Measurements from ENCODE around the gene SERPINB10. TPM values are rescaled to one million over a fixed set of nuclear protein-coding genes. Genes with fewer than 3 reads are reported as not detected.

Gene SERPINB10
- total RNA-seq, 1 experiment from 2014 or later = not detected

DNA sequence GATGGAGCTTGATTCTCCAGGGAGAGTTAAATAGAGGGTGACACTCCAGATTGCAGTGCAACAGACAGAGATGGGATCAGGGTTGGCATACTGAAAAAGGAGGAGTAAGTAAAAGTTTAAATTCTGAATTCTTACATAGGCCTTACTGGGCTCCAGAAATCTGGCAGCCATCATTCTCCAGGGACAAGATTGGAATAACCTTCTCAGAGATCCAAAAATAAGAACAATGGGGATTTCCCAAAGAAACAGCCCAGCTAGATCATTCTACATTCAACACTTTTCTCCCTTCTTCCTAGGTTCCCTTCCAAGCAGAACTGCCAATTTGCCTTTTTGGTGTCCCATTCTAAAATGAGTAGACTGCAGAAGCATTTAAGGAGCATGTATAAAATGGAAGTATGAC lies 35.2 kb upstream of the SERPINB10 start:
- CTCF ChIA-PET = no interaction called here

DNA sequence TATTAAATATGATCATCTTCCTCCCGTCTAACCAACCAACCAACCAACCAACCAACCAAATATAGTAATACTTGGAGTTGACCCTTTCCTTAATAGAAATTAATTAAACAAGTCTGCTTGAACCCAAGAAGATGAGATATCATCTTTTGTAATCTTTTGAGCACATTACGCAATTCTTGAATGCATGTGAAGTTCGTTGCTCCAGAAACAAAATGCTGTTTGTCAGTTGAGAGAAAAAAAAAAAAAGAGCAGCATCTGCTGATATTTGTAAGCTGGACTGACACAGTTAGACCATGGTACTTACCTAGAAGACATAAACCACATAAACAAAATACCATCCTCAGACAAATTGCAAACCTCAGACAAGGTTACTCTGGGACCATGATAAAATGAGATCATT lies 29.4 kb upstream of the SERPINB10 start:
- BruUV-seq (replicated peaks) = no TSS peak
- H3K4me2 ChIP-seq = no peak overlapping the region
- H3K9me2 ChIP-seq (ENCODE audit: insufficient read depth) = no peaks in the 10 kb centered on the region
- H3K36me3 ChIP-seq (ENCODE audit: low read depth) = no peaks in the 10 kb centered on the region
- no peak overlapping the region for H3K27ac ChIP-seq
- ChIA-PET CTCF (no interaction called here), POLR2A (ENCODE audit: unreplicated experiment) (no interaction called here)
- intact Hi-C loops (cut with micrococcal nuclease; ENCODE audit: unreplicated experiment) = no loop called here
- H3K4me3 ChIP-seq = no peak overlapping the region
- H3K9me3 ChIP-seq (ENCODE audit: insufficient read depth, low read depth) = no peaks in the 10 kb centered on the region
- H3K4me1 ChIP-seq (replicated peaks; ENCODE audit: insufficient read depth) = peaks cover 11% of the 10 kb centered on the region; the same call in 1 of the 2 replicates
- no peaks in the 10 kb centered on the region for H3K27me3 ChIP-seq (ENCODE audit: insufficient read depth, low read depth)
- no peaks in the 10 kb centered on the region for H3K79me2 ChIP-seq (ENCODE audit: low read depth)
- H2AFZ ChIP-seq = no peak overlapping the region
- TF ChIP-seq, protein P1, sequence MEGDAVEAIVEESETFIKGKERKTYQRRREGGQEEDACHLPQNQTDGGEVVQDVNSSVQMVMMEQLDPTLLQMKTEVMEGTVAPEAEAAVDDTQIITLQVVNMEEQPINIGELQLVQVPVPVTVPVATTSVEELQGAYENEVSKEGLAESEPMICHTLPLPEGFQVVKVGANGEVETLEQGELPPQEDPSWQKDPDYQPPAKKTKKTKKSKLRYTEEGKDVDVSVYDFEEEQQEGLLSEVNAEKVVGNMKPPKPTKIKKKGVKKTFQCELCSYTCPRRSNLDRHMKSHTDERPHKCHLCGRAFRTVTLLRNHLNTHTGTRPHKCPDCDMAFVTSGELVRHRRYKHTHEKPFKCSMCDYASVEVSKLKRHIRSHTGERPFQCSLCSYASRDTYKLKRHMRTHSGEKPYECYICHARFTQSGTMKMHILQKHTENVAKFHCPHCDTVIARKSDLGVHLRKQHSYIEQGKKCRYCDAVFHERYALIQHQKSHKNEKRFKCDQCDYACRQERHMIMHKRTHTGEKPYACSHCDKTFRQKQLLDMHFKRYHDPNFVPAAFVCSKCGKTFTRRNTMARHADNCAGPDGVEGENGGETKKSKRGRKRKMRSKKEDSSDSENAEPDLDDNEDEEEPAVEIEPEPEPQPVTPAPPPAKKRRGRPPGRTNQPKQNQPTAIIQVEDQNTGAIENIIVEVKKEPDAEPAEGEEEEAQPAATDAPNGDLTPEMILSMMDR (conservative IDR thresholded peaks at IDR 0.05) = no peak
- no peak for TF ChIP-seq EZH2 (IDR thresholded peaks at IDR 0.05; ENCODE audit: low read depth)
- H3F3A ChIP-seq (ENCODE audit: insufficient read depth, low read depth) = no peaks in the 10 kb centered on the region
- DNase-seq = no peak
- H4K20me1 ChIP-seq (ENCODE audit: insufficient read depth) = no peaks in the 10 kb centered on the region

More for the DNA sequence above, 35.2 kb upstream of the SERPINB10 start:
- H3K36me3 ChIP-seq (ENCODE audit: low read depth) = no peaks in the 10 kb centered on the region
- no peaks in the 10 kb centered on the region for H4K20me1 ChIP-seq (ENCODE audit: insufficient read depth)
- H3K9me2 ChIP-seq (ENCODE audit: insufficient read depth) = no peaks in the 10 kb centered on the region
- H3K4me2 ChIP-seq = no peak overlapping the region
- H2AFZ ChIP-seq = no peak overlapping the region
- TF ChIP-seq EZH2 (IDR thresholded peaks at IDR 0.05; ENCODE audit: low read depth) = no peak
- TF ChIP-seq, protein P1 (conservative IDR thresholded peaks at IDR 0.05) = no peak
- no peak overlapping the region for H3K27ac ChIP-seq
- no peak overlapping the region for H3K4me3 ChIP-seq
- BruUV-seq (replicated peaks) = no TSS peak
- DNase-seq = no peak
- no peaks in the 10 kb centered on the region for H3K79me2 ChIP-seq (ENCODE audit: low read depth)
- H3K9me3 ChIP-seq (ENCODE audit: insufficient read depth, low read depth) = no peaks in the 10 kb centered on the region
- H3F3A ChIP-seq (ENCODE audit: insufficient read depth, low read depth) = no peaks in the 10 kb centered on the region
- no peaks in the 10 kb centered on the region for H3K4me1 ChIP-seq (replicated peaks; ENCODE audit: insufficient read depth)
- intact Hi-C loops (cut with micrococcal nuclease; ENCODE audit: unreplicated experiment) = no loop called here
- POLR2A ChIA-PET (ENCODE audit: unreplicated experiment) = no interaction called here
- H3K27me3 ChIP-seq (ENCODE audit: insufficient read depth, low read depth) = no peaks in the 10 kb centered on the region

DNA sequence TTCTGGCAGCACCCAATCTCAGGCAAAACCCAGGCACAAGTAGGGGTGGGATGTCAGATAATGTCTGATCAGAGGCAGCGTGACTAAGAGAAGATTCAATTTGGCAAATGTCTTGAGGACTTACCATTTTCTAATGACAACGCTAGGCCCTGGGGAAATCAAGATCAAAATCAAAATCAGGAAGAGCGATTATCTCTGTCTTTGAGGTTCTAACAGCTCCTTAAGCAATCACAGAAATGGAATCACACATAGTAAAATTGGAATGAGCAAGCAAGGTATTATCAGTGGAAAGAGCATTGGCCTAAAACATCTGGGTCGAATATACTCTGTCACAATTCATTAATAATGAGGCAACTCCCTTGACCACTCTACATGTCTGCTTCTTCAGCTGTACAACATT lies 28.8 kb upstream of the SERPINB10 start:
- Histone ChIP-seq H3K4me3 (no peak overlapping the region), H3K9me2 (ENCODE audit: insufficient read depth) (no peaks in the 10 kb centered on the region), H3K27me3 (ENCODE audit: insufficient read depth, low read depth) (no peaks in the 10 kb centered on the region), H3K36me3 (ENCODE audit: low read depth) (no peaks in the 10 kb centered on the region), H3F3A (ENCODE audit: insufficient read depth, low read depth) (no peaks in the 10 kb centered on the region), H3K27ac (no peak overlapping the region), H3K9me3 (ENCODE audit: insufficient read depth, low read depth) (no peaks in the 10 kb centered on the region), H3K4me1 (replicated peaks; ENCODE audit: insufficient read depth) (peaks cover 14% of the 10 kb centered on the region; the same call in 1 of the 2 replicates), H3K4me2 (no peak overlapping the region), H4K20me1 (ENCODE audit: insufficient read depth) (no peaks in the 10 kb centered on the region), H2AFZ (no peak overlapping the region), H3K79me2 (ENCODE audit: low read depth) (no peaks in the 10 kb centered on the region)
- DNase-seq = no peak
- TF ChIP-seq EZH2 (IDR thresholded peaks at IDR 0.05; ENCODE audit: low read depth) = no peak
- TF ChIP-seq, protein P1 (conservative IDR thresholded peaks at IDR 0.05) = no peak
- POLR2A ChIA-PET (ENCODE audit: unreplicated experiment) = no interaction called here
- intact Hi-C loops (cut with micrococcal nuclease; ENCODE audit: unreplicated experiment) = no loop called here
- no TSS peak for BruUV-seq (replicated peaks)
- CTCF ChIA-PET = no interaction called here
